ENCODE data around the gene ST3GAL5.
"Not testable (repeated sequence)": the region's sequence is repeated elsewhere in the genome, so short reads cannot be mapped to it uniquely, and the experiment has no call there.

The ST3GAL5 gene

DNA sequence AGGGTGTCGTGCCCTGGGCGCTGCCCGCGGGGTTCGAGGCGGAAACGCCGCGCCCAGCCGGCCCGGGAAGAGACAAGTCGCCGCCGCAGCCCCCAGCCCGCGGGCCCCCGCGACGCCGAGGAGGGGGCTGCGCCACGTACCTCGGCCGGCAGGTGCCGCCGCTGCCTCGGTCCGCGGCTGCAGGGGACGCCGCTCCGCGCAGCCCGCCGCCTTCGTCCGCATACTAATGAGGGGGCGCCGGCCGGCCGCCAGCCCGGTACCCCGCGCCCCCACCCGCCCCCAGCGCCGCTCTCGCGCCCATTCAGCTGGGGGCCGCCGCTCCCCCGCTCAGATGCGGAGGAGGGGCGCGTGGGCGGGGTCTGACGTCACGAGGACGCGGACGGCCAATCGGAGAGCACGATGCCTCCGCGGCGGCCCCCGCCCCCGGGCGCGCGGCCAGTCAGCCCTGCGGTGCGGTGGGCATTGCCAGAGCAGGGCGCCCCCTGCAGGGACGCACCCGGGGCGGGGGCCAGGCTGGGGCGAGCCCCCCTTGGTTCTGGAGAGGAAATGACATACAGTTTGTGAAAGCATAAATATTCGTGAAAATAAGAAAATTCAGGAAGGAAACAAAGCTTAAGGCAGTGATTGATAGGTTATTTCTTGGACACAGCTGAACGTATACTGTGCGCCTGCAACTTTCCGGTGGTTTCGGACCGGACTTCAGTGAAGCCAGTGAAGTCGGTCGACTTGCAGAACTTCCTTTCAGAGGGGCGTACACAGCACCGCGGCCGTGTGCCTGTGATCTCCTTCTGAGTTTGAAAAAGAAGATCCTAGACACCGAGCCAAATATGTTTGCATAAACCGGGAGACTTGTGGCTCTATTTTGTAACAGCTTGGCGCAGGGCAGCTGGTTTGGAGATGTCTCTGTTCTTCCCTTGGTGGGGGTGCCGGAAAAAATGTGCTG, at the start of gene ST3GAL5:
Gene ST3GAL5, minus strand, starts transcription at position 307 of the 943 bp plus-strand sequence. Its CDS starts 85 bp downstream, at position 222.
- peak; percentile 98 for DNase-seq (ENCODE audit: low spot score)

DNA sequence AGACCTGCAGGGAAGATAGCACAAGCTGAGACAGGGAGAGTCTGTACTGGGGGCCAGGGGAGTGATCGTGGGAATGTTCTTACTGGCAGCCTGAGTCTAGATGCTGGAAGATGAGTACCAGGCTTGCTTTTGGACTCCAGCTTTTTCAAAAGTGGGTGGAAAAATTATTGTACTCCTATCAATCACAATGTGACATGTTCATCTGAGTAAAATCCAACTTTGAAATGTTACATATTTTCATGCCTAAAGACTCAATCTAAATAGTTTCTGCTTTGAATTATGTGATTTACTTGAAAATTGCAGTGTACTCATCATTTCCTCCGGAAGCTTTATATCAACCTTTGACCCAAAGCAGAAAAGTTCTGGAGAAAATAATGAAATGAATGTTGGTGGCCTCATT, 49.7 kb upstream of the ST3GAL5 start:
- no peak for DNase-seq (ENCODE audit: low spot score)

DNA sequence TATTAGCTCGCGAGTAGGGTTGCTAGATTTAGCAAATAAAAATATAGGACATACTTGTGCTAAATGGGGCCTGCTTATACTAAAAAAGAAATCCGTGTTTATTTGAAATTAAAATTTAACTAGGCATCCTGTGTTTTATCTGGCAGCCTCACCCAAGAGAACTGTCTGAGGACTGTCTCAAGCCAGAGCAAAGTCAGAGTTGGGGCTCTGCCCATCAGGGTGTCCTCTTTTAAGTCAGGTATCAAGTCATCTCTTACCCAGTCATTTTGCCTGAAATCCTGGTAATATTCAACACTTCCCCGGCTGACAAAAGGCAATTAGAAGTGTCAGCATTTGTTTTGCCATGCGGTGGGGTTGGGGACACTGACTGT, 48.3 kb upstream of the ST3GAL5 start:
- no peak for DNase-seq (ENCODE audit: low spot score)

DNA sequence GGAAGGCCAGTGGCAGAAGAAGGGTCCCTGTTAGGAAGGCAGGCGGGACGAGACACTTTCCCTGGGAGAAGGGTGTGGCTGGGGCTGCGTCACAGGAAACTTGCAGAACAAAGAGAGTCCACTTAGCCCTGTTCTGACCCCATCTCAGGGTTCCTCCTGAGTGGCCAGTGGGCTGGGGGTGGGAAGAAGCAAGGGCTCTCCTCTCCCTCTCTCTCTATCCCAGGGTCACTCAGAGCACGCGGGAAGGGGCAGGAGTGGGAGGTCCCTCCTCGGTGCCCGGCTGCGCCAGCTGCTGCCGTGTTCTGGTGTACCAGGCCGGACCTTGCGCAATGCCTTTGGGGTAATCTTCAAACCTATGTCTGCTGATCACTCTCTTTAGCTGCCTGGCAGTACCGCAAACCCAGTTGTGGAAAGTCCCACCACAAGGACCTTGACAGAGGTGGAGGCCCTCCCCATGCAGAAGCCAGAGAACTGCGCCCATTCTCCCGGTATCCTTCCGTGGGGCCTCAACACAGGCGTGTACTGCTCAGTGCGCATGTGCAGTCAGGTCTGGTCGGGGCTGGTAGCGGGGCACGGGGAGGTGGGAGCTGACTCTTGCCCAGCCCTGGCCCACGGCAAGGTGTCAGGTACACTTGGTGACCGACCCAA, 47.8 kb upstream of the ST3GAL5 start:
- no peak for DNase-seq (ENCODE audit: low spot score)

DNA sequence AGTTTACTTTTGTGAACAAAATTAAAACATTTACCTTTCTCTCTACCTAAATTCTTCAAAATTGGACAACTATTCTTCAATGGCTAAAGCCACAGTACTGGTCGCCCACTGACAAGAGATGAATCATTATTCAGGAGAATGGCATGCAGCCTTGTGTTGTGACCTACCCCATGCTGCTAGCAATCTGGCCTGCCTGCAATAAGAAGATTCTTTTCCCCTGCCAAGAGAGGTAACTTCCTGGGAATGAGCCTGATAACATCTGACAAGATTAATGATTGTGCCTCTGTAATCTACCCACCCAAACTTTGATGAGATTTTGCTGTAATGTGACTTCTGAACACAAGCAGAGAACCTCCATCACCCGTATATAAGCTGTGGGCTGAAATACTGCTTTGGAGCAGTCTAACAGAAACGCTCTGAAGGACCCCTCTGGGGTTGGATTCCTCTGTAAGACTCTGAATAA, 47.0 kb upstream of the ST3GAL5 start:
- DNase-seq (ENCODE audit: low spot score), result no peak

DNA sequence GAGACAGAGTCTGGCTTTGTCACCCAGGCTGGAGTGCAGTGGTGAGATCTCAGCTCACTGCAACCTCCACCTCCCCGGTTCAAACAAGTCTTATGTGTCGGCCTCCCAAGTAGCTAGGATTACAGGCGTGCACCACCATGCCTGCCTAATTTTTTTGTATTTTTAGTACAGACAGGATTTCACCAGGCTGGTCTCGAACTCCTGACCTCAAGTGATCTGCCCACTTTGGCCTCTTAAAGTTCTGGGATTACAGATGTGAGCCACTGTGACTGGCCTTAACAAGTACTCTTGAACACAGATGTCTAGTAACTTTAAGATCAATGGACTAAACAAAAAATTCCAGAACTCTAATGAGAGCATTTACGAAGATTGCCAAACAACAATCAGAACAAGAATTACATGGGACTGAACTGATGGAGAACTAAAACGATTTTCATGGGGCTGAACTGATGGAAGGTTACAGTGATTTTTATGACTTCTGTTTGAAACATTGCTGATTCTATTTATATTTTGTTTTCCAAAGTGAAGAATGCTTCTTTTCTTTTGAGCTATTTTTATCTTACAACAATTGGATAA, 46.5 kb upstream of the ST3GAL5 start:
- DNase-seq (ENCODE audit: low spot score), result no peak

DNA sequence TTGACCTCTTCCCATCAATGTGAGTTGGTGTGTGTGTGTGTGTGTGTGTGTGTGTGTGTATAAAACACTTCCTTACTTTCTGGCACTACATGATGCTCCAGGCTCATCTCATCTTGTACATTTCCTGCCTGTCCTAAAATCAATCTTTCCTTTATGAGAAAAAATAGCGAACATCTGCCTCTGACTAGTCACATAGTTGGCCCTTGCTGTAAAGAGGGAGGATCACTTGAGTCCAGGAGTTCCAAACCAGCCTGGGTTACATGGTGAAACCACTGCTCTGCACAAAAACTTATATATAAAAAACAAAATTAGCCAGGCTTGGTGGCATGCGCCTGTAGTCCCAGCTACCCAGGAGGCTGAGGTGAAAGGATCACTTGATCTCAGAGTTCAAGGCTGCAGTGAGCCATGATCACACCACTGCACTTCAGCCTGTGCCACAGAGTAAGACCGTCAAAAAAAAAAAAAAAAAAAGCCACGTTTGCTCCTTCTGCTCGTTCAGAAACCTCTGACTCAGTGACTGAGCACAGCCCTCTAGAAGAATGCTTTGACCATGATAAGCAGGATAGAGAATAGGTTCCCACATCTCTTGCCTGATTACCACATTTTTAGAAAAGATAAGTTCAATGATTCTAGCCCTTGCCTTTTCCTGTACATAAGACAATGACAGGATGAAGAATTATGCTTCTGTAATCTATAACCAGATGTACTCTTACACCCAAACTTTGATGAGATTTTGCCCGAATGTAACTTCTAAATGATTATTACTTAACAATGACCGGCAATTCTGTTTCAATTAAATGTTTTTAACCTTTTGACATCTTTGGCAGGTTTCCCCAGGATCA, 45.2 kb upstream of the ST3GAL5 start:
- no peak for DNase-seq (ENCODE audit: low spot score)

DNA sequence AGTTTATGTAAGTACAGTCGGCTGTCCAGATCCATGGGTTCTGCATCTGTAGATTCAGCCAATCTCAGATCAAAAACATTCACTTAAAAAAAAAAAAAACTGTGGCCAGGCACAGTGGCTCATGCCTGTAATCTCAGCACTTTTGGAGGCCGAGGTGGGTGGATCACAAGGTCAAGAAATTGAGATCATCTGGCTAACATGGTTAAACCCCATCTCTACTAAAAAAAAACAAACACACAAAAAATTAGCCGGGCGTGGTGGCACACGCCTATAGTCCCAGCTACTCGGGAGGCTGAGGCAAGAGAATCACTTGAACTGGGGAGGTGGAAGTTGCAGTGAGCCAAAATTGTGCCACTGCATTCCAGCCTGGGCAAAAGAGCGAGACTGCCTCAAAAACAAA, 42.4 kb upstream of the ST3GAL5 start:
- not testable (repeated sequence) for DNase-seq (ENCODE audit: low spot score)

DNA sequence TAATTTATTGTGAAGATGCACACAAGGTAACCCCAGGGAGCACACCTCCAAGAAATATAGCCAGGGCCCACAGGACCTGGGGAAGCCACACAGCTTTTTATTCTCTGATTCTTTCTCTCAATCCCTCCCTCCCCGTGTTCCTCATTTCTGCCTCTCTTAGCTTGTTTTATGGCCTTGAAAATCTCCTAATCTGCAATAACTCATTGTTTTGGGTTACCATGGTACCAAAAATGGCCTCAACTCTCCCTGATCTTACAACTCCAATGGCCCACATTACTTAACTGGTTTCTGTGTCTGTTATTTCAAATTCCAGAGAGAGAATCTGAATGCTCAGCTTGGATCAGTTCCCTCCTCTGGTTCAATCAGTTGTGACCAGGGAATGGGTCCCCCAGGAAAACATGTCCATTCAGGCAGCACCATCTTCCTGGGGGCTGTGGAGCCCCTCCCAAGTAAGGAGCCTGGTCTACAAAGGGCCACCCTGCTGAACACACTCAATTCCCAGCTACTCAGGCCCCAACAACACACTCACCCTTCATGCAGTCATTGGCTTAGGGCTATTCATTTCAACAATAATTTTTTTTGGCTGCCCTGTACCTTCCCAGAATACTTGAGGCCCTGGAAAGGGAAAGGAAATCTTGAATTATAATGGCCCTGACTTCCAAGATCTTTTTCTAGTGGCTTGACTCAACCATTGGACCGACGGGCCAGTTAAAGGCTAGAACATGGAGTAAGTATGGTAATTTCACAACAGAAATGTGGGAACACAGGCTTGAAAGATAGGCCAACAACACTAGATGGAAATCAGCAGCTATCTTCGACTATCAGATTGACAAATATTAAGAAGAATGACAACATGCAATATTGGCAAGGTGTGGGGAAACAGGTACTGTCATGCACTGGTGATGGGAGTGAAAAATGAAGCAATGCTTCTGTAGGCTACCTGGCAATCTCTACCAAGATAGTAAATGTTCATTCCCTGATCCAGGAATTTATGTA, 41.6 kb upstream of the ST3GAL5 start:
- DNase-seq (ENCODE audit: low spot score), result no peak

DNA sequence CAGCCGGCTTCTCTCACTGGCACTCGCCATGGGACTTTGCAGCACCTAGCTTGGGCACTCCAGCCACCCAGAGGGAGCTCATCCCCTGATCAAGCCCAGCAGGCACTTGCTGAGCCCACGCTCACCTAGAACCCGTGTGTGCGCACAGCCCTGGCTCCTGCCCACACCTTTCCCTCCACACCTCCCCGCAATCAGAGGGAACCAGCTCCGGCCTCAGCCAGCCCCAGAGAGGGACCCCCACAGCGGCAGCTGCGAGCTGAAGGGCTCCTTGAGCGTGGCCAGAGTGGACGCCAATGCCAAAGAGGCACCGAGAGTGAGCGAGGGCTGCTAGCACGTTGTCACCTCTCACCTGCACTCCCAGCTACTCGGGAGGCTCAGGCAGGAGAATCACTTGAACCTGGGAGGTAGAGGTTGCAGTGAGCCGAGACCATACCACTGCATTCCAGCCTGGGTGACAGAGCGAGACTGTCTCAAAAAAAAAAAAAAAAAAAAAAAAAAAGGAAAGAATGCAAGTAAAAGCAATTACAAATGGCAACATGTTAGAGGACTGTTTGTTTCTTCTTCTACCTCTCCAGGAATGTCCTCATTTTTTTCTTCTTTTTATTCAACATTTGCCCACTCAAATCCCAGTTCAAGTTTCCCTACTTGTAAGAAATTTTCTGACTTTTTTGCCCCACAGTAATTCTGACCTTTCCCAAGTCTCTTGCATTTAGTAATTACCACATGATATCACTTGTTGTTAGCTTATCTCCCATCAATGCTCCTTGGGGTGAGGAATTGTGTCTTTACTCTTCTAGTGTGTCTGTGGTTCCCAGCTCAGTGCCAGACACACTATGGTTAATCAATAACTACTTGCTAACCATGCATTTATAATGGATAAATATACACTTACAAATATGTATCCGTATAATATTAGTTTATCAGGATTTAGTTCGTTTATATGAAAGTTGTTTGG, 40.6 kb upstream of the ST3GAL5 start:
- DNase-seq (ENCODE audit: low spot score), result no peak

DNA sequence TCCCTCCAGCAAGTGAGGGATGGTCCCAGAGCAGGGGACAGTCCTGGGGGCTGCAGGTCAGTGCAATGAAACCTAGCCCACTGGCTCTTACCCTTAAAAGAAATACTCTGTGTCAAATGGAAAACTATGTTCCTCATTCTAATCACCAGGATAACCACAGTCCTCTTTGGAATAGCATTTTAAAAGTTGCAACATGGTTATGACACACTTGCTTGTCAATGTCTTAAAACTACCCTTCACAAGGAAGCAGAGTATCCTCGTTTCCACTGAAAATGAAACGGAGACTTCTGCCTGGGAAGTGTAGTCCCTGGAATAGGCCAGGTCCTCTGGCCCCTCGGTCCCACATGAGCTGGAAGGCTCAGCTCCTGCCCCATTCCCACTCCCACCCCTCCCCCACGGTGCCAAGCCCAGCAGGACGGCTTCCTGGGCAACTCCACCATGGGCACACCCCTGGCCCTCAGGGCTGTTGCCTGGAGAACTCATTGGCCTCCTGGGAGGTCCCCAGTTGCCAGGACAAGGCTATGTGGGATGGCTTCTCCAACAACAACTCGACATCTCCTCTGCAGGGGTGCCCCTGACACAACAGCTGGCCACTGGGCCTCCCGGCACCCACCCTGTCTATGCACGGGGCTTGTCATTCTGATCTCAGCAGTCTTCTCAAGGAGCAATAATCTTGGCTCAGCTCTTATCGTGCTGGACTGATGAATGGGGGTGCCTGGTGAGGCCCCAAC, 38.3 kb upstream of the ST3GAL5 start:
- no peak for DNase-seq (ENCODE audit: low spot score)

DNA sequence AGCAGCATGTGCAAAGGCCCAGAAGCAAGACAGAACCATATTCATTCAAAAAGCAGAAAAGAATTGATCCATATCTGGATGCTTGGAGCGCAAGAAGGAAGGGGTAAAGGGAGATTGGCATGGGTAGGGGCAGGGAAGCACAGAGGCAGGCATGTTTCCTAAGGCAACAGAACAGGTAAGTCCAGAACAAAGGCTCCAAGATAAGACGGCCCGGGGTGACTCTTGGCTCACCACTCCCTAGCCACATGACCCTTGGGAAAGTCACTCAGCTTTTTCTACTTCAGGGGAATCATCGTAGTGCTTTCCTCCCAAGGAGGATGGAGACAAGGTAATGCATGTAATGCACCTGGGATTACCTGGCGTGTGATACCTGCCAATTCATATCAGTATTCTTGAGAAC, 37.7 kb upstream of the ST3GAL5 start:
- no peak for DNase-seq (ENCODE audit: low spot score)

DNA sequence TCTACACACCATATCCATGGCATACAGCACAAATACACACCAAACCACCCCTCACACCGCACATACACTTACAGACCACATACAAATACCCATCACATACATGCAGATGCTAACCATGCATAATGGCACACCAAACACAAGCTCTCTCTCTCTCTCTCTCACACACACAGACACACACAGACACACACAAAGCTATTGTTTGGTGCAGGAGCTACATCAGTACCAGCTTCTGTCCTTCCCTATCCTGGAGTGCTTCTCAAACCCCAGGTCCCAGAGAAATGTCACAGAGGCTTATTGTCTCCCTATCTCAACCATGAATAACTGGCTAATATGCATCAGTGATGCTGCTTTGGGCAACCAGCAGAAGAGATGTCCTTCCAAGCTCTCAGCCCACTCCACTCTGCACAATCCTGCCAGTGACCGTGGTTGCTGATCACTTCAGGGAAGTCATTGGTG, 36.5 kb upstream of the ST3GAL5 start:
- no peak for DNase-seq (ENCODE audit: low spot score)

DNA sequence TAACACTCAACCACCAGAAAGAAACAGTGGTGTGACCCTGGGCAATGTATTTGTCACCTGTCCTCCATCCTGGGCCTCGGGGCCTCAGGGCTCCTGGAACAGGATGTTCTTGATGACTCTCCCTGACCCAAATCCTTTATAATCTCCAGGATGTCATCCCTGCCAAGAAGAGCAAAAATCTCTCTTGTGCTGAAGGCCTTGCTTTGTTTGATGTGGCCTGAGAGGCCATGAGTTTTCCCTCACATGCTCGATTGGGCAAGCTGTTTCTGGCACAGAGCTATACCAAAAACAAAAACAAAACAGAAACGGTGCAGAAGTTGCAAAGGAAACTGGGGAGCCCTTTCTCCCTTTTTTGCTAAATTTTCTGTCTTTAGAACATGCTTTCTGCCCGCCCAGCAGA, 35.7 kb upstream of the ST3GAL5 start:
- no peak for DNase-seq (ENCODE audit: low spot score)

DNA sequence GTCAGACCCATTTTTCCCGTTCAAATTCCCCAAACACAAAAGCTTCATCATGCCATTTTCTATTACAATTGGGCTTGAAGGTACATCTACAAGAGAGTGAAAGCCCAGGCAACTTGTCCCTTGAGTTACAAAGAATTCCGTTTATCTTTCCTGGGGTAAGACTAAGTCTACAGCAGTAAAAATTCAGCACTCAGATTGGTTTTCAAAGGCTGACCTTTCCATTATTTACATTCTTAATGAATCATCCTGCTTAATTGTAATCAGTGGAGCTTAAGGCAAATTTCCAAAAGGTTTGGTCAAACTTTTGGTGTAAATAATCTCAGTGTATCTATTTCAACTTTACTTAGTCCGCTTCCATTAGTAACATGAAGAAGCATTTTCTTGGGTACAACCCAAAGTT, 33.4 kb upstream of the ST3GAL5 start:
- DNase-seq (ENCODE audit: low spot score), result no peak

DNA sequence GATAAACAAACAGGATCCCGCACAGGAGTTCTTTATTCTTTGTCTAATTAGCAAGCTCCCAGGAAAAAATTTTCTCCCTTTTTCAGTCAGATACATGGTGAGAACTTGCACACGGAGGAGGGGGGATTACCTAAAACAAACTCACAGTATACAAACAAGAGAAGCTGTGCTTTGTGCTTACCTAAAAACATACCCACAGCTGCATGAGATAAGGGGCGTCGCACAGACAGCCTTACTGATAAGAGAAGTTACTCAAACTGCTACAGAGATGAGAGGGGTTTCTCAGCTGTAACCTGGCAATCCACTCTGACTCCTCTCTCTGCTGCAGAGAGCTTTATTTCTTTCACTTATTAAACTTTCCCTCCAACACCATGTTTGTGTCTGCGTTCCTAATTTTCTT, 32.9 kb upstream of the ST3GAL5 start:
- no peak for DNase-seq (ENCODE audit: low spot score)

DNA sequence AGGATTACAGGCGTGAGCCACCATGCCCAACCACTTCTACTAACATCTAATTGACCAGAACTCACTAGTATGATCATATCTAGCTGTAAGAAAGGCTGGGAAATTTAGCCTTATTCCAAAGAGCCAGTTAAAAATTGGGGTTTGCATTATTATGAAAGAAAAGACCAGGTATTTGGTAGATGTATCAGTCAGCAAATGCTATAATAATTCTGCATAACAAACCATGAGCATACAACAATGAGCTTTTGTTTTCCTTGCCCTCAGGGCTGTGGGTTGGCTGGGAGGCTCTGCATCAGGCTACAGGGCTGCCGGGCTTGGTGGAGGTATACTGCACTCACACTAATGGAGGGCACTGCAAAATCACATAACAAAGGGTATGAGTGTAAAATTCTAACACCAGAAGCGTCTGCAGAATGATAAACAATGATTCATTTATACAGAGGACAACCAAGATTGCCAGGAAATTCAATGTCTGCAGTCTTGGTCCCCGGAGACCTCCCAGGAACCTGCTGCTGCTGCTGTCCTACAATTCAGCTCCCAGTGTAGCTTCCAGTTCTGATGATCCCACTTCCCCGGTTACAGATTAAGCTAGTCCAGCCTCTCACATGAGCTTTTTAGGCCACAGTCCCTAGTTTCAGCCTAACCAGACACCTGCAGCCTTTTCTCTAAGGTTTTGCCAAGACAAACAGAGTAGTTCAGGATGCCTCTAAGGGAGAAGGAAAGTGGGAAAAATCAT, 32.2 kb upstream of the ST3GAL5 start:
- DNase-seq (ENCODE audit: low spot score), result no peak
